C4-2B (cell line): Measurements from ENCODE around the gene CFDP1.

ENCODE experiments used
- CTCF ChIP-seq: fragments of 450-650 bp; conservative IDR thresholded peaks from 2 replicates; pipeline ENCODE4 v1.5.1; 2017; ENCODE audit warnings: mild to moderate bottlenecking
- ZFX ChIP-seq: fragments of 450-650 bp; IDR thresholded peaks from 2 replicates; pipeline ENCODE4 v1.6.1; 2017

GRCh38 chr16:75361936-75362335 is 71.4 kb downstream of the CFDP1 start:
- TF ChIP-seq CTCF: no peak
- no peak for TF ChIP-seq ZFX
